GM18520 (cell line): ENCODE data around the gene MFAP4.

ENCODE experiments used
- ATAC-seq: cut with Tn5 transposase; IDR thresholded peaks from one replicate; pipeline ENCODE4 v1.9.1; 2021; ENCODE audit not compliant: unreplicated experiment

MFAP4 gene

GRCh38 chr17:19410875-19411620, 24.1 kb upstream of the MFAP4 start, which contains the start of gene RNF112:
TSS of gene RNF112 (plus strand) at chr17:19411232. CDS start at chr17:19411409, 177 bp downstream.
- no peak for ATAC-seq

- no peak for ATAC-seq
Measured at GRCh38 chr17:19410091-19410490, 23.1 kb upstream of the MFAP4 start.

- no peak for ATAC-seq
Measured at GRCh38 chr17:19409509-19409908, 22.5 kb upstream of the MFAP4 start.

- no peak for ATAC-seq
Measured at GRCh38 chr17:19409066-19409465, 22.1 kb upstream of the MFAP4 start.

- no peak for ATAC-seq
Measured at GRCh38 chr17:19408346-19408710, 21.3 kb upstream of the MFAP4 start.

- ATAC-seq = no peak
Measured at GRCh38 chr17:19407601-19408345, 20.8 kb upstream of the MFAP4 start.

- no peak for ATAC-seq
Measured at GRCh38 chr17:19405114-19405513, 18.1 kb upstream of the MFAP4 start.

- no peak for ATAC-seq
Measured at GRCh38 chr17:19404264-19404663, 17.3 kb upstream of the MFAP4 start.

- ATAC-seq = no peak
Measured at GRCh38 chr17:19403021-19403420, 16.0 kb upstream of the MFAP4 start.

GRCh38 chr17:19402171-19402570, 15.2 kb upstream of the MFAP4 start:
- ATAC-seq = no peak

GRCh38 chr17:19401321-19402010, 14.5 kb upstream of the MFAP4 start:
- ATAC-seq = no peak

- no peak for ATAC-seq
Measured at GRCh38 chr17:19399750-19400450, 12.9 kb upstream of the MFAP4 start.

- no peak for ATAC-seq
Measured at GRCh38 chr17:19398301-19399181, 11.6 kb upstream of the MFAP4 start.

- ATAC-seq = no peak
Measured at GRCh38 chr17:19397556-19398041, 10.6 kb upstream of the MFAP4 start.

- ATAC-seq = no peak
Measured at GRCh38 chr17:19392303-19392702, 5.3 kb upstream of the MFAP4 start.

GRCh38 chr17:19391432-19391831, 4.4 kb upstream of the MFAP4 start:
- no peak for ATAC-seq

- no peak for ATAC-seq
Measured at GRCh38 chr17:19390951-19391350, 4.0 kb upstream of the MFAP4 start.

- no peak for ATAC-seq
Measured at GRCh38 chr17:19388791-19389785, 2.1 kb upstream of the MFAP4 start.
